ENCODE results near the gene HOXB9. TPM values are rescaled to one million over a fixed set of nuclear protein-coding genes. Genes with fewer than 3 reads are reported as not detected.

HOXB9 gene
- total RNA-seq, 1 donor from 2014 or later, result 0.58 TPM

- no peak for DNase-seq (ENCODE audit: low spot score)
These were observed 26.8 kb downstream of the HOXB9 start for GRCh38 chr17:48599354-48599753.

GRCh38 chr17:48598736-48599135 is 27.4 kb downstream of the HOXB9 start:
- DNase-seq (ENCODE audit: low spot score), result no peak

DNA sequence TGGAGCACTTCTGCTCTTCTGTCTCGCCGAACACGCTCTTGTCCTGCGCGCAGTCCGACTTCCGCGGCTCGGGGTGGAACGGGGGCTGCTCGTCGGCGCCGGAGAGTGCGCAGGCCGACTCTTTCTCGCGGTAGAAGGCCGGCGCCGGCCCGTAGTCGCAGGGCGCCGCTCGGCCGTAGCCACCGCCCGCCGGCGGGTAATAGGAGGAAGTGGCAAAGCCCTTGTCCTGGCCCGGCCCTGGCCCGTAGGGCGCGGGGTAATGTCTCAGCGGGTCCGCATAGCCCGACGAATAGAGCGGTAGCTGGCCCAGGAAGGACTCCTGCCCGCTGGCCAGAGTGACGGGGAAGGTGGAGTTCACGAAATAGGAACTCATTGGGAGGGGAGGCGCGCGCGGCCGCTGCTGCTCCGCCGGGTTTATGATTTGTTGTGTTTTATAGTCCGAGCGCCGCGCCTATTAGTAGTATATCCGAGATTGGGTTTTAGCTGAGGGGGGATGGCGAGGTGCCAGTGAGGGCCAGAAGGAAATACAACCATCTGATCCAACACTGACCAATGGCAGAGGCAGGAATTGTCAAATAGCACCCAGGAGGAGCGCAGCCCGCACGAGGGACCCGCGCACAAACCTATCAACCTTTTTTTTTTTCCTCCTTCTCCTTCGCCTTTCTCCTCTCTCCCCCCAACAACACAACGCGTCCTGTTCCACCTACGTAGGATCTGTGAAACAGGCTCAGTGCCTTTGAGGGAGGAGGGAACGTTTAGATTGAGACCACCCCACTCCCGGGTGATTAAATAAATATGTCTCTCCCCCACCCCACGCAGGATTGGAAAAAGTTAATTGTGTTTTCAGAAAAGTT is 28.2 kb downstream of the HOXB9 start:
- DNase-seq (ENCODE audit: low spot score), result peak; percentile 90

GRCh38 chr17:48597528-48597777 is 28.7 kb downstream of the HOXB9 start:
- DNase-seq (ENCODE audit: low spot score), result no peak

DNA sequence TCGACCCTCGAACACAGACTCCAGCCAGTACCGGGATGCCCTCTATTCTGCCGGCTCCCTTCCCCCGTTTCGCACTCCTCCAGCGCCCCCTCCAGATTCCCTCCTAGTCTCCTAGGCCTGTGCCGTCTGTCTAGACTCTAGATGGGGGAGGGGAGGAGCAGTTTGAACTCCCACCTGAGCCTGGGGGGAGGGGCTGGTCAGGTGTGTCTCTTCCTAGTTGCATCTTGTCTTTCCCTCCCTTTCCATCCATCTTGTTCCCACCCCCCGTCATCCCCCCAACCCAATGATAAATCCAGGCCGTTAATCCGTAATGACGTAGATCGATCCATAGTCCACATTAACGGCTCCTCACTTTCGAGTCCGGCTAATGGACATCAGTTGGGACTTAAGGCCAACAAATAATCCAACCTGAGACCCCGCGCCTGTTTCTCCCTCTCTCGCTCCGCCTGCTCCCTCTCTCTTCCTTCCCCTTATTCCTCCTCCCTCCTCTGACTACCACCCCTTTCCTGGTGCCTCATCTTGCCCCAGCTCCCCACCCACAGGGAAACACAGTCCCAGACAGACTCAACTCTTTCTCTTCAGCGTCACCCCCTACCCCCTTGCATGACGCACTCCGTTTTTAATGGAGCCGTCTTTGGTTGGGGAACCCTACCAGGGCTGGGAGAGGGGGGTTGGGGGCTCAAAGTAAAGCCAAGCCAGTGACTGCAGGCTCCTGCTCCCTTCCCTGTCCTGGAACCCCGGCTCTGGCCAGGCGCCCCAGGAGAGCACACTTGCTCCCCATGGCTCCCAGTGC is 29.2 kb downstream of the HOXB9 start:
- no peak for DNase-seq (ENCODE audit: low spot score)

DNA sequence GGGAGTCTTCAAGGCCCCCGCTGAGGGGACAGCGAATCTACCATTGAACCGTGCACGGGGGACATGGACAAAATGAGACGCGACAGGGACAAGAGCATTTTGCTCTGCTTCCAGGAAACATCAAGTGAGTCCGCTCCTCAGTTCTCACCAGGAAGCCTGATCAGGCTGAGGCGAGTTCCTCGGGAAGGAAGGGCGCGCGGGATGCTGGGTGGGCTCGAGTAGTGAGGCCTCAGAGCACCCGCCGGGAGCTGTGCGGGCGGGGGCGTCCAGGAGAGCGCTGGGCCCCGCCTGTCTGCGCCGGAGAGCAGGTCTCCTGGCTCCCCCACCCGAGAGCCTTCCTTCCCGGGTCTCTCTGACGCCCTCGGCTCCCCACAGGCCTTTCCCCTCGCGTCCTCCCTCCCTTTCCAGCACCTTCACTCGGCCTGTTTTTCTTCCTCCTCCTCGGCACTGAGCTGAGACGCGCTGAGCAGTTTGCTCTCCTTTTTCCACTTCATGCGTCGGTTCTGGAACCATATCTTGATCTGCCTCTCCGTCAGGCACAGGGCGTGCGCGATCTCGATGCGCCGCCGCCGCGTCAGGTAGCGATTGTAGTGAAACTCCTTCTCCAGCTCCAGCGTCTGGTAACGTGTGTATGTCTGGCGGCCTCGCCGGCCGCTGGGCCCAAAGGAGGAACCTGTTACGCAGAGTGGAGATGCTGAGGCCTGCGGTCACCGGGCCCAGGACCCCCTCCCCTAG is 30.0 kb downstream of the HOXB9 start:
- DNase-seq (ENCODE audit: low spot score), result no peak

GRCh38 chr17:48595278-48595999 is 30.7 kb downstream of the HOXB9 start:
- DNase-seq (ENCODE audit: low spot score), result no peak

- no peak for DNase-seq (ENCODE audit: low spot score)
These were observed 31.4 kb downstream of the HOXB9 start for GRCh38 chr17:48594538-48595277.

GRCh38 chr17:48593840-48594537 is 32.2 kb downstream of the HOXB9 start:
- no peak for DNase-seq (ENCODE audit: low spot score)

DNA sequence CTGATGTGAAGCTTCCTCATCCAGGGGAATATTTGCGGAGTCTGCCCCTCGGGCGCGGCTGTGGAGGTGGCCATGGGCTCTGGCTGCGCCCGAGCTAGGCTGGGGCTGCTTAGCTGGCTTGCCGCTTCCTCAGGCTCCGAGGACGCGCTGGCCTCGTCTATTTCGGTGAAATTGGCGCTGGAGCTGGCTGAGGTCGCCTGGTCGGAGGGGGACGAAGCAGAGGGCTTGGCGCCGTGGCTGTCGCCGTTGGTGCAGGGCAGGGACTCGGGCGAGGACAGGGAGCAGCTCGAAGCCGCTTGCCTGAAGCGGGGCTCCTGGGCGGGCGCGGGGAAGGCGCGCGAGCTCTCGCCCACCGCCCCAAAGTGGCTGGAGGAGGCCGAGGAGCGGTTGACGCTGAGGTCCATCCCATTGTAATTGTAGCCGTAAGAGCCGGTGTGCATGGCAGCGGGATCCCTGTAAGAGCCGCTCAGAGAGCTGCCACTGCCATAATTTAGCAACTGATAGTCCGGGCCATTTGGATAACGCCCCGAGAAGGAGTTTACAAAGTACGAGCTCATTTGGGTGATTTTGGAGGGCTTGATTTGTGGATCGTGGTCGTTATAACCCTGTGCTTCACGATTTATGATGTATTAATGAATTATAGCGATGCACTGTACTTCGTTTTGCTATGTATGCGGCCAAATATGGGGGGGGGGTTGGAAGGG is 32.9 kb downstream of the HOXB9 start, which contains the start of gene HOXB5:
TSS of gene HOXB5 (minus strand) at position 654 of the 704 bp plus-strand sequence. CDS start at position 557, 97 bp downstream.
- no peak for DNase-seq (ENCODE audit: low spot score)

DNA sequence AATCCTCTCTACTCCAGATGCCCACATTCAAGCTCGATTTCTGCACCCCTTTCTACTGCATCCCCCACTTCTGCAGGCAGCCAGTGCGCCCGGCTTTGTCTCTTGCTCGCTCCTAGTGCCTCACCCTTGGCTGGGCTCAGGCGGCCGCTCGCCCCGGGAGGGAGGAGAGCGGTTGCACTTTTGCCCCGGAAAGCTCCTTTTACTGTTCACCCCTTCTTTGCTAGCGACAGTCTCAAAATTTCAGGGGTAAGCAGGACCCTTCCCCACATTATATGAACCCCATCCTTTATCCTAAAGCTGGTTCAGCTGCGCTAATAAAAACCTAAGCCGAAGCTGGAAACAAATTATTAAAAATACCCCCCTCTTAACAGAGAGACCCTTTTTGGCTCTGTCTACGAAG is 33.6 kb downstream of the HOXB9 start:
- no peak for DNase-seq (ENCODE audit: low spot score)

- no peak for DNase-seq (ENCODE audit: low spot score)
These were observed 34.1 kb downstream of the HOXB9 start for GRCh38 chr17:48592057-48592514.

DNA sequence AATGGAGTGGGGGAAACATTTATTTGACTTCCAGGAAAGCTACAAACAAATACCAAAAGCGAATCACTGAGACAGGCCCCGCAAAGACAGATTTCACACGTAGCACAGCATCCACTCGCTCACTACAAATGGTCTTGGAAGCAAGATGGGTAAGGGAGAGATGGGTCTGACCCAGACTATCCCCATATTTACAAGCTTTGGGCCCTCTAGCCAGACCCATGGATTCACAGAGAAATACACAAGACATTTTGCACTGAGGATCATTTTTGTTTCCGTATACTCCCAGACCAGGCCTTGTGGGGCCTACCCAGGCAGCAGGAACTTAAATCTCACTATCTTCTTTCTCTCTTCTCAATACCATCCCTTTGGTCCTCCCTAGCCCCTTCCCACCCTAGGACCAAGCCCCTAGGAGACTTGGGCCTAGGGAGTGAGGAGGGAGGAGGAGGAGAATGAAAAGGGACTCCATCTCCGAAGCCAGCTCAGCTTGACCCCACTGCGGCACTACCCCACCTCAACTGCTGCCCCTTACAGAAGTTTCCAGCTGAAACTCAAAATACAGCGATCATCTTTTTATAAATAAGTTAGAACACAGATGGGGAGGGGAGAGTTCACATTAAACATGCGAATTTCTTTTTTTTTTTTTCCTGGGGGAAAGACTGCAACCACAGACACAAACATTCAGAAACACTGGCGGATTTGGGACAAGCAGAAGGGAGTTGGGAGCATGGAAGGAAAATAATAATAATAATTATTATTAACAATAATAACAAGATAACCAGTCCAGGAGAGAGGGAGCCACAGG is 34.7 kb downstream of the HOXB9 start:
- no peak for DNase-seq (ENCODE audit: low spot score)

DNA sequence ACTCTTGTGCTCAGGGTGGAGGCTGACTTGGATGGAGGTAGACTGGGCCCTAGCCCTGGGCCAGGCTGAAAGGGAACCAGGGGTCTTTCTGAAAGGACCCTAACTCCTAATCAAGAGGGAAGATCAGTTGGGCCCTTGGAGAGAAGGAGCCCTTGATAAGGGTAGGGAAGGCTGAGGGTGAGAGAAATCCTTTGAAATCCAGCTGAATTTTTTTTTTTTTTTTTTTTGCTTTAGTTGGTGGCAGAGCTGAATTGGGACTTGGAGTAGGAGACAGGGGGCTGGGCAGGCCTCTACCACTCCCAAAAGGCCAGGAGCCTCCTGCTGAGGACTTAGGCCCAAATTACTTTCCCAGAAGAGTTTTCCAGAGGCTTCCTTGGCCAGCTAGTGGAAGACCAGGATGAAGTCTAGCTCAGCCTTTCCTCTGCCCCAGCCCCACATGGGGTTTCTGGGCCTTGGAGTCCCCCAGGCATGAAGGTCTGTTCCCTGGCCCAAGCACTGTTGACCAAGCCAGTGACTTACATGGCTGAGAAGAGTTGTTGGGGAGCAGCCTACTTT is 35.5 kb downstream of the HOXB9 start:
- no peak for DNase-seq (ENCODE audit: low spot score)

DNA sequence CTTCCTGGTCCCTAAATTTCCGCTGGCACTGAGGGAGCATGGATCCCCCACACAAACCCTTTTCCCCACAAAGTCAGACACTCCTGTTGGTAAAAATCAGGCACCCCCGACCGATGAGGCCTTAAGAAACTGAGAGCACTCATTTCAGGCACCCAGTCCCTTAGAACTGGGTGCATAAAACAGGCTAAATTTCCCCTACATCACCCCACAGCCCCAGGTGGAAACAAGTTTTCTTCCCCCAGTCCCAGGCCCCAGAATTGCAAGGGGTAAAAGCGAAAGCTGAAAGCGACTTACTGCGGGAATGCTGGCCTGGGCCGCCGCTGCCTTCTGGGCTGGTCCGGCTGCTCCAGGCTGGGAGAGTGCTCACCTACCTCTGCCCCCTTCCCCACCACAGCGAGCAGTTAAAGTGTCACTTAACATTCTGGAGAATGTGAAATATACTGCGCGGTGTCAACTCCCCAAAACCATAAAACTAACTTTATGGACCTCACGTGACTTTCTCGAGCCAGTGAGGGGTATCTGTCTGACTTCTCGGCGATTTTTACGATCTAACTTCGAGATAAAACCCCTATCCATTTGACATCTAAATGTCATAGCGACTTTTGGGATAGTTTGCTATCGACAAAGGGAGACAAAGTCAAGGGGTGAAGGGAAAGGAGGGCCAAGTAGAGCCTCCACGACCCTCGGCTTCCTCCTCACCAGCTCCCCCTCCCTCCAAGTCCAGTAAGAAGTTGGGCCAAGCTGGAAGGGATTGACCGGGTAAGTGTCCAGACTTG is 36.1 kb downstream of the HOXB9 start, which contains the start of gene HOXB3:
TSS of gene HOXB3 (minus strand) at position 411 of the 776 bp plus-strand sequence. CDS start 37,767 bp downstream, outside the sequence.
- DNase-seq (ENCODE audit: low spot score), result no peak

DNA sequence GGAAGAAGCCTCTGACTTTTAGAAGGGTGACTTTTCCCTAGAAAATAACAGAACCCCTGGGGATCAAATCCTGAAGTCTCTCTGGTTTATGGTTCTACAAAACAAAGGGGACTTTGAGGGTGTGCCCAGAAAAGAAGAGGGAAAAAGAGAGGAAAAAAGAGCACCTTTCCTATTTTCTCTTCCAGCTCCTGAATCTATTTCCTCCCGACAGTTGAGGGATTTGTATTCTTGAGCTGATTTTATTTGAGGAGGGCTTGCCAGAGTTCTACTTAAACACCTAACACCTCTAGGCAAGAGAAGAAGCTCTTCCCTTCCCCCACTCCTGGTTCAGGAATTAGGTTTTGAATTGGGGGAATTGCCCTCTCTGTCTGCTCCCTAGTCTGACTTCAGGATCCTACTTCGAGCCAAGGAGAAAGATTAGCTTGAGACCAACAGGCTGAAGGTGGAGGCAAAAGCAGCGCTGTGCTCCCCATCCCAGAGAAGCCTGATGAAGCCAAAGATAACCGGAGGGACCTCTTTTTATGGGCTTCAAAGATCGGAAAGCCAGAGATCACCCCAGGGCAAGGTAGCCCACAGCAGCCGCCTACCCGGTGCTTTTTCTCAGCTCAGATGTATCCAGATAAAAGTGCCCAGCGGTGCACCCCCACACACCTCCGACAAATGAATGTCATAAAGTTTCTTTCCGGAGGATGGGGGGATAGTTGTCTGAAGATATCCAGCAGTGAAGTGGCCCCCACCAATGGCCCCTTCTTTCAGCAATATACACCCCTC is 36.9 kb downstream of the HOXB9 start:
- DNase-seq (ENCODE audit: low spot score), result no peak
